Panc1 (cell line): Measurements from ENCODE around the gene PRM2.

Source experiments
- CTCF ChIP-seq: fragments of 450-650 bp; IDR thresholded peaks from 2 replicates; pipeline ENCODE4 v1.5.1; 2017; ENCODE audit warnings: mild to moderate bottlenecking
- POLR2AphosphoS5 ChIP-seq: IDR thresholded peaks from 2 replicates; pipeline ENCODE4 v1.6.1; 2012; ENCODE audit warnings: mild to moderate bottlenecking, low read depth, low read length, moderate library complexity
- REST ChIP-seq, 2 experiments: IDR thresholded peaks; 2 replicates each; pipeline ENCODE4 v1.6.1; 2011 to 2012; ENCODE audit warnings: low read depth in 2 of 2, control low read depth in 1 of 2, low read length in 1 of 2, mild to moderate bottlenecking in 1 of 2, moderate library complexity in 1 of 2; ENCODE audit not compliant: insufficient read depth in 1 of 2

GRCh38 chr16:11310634-11310977 is 34.3 kb upstream of the PRM2 start:
- TF ChIP-seq CTCF (no peak), REST (IDR thresholded peaks at IDR 0.05; ENCODE audit: insufficient read depth in 1 of 2, low read depth in 2 of 2, low read length in 1 of 2) (no peak), POLR2AphosphoS5 (no peak)
